NCI-H748 treated with DMSO at 0.1 percent for 48 hours (cell line): ENCODE data around the gene ZNF839.
A peak's percentile ranks its signal among the peaks of the same experiment; 100 is the strongest.
"Not testable (repeated sequence)": the region's sequence is repeated elsewhere in the genome, so short reads cannot be mapped to it uniquely, and the experiment has no call there.

ENCODE experiments used
- DNase-seq: peaks from one replicate; lab custom pipeline; 2025; lab: John Stamatoyannopoulos, UW

ZNF839 gene

GRCh38 chr14:102319351-102320032 is at the start of gene ZNF839:
Gene ZNF839, plus strand, starts transcription at chr14:102319746. Its CDS starts 20 bp downstream, at chr14:102319766.
- DNase-seq, result peak; percentile 66

DNA sequence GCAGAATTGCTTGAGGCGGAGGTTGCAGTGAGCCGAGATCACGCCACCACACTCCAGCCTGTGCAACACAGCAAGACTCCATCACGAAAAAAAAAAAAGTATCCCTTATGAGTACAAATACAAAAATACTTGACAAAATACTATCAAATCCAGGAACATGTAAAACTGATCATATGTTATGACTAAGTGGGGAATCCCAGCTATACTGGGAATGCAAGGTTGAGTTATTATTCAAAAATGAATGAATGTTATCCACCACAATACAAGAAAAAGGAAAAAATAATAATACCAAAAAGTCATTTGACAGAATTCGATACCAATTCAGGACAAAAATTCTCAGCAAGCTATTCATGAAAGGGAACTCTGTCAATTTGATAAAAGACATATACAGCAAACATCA is 47.2 kb upstream of the ZNF839 start:
- no peak for DNase-seq

DNA sequence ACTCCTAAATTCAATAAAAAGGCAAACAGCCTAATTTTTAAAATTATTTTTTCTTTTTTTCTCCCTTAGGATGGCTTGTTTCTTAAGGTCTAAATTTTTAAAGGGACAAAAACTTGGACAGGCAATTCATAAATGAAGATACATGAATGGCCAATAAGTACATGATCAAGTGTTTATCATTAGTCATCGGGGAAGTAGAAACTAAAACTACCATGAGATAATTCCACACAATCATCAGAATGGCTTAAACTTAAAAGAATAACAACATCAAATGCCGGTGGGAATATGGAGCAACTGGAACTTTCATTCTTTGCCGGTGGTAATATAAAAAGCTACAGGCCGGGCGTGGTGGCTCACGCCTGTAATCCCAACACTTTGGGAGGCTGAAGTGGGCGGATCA is 43.7 kb upstream of the ZNF839 start:
- DNase-seq, result no peak

- no peak for DNase-seq
These were observed 41.5 kb upstream of the ZNF839 start for GRCh38 chr14:102277874-102278630.

- DNase-seq, result no peak
These were observed 41.0 kb upstream of the ZNF839 start for GRCh38 chr14:102278631-102278935.

- DNase-seq, result no peak
These were observed 40.3 kb upstream of the ZNF839 start for GRCh38 chr14:102279282-102279681.

DNA sequence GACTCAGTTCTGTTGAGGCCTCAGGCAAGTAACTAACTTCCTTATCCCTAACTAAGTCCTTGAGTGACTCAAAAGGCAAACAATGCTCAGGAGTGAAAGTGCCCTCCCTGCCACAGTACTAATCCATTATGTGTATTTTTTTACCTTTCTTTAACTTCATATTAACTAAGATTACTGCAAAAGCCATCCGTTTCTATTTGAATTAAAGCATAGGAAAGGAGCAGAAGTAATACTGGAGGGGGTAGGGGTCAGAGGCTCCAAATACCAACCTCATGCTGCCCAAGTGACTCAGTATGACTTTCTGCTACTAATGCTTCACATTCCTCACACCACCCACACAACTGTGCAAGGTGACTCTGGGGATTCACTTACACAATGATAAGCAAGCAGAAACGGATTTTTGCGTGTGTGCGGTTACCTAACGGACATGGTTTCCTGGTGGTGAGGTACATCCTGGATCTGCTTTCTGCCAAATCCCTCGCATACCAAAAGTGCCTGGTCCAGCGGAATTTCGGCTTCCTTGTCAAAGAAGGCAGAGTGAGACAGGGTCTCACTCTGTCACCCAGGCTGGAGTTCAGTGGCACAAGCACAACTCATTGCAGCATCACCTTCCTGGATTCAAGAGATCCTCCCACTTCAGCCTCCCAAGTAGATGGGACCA is 39.7 kb upstream of the ZNF839 start:
- DNase-seq, result no peak

DNA sequence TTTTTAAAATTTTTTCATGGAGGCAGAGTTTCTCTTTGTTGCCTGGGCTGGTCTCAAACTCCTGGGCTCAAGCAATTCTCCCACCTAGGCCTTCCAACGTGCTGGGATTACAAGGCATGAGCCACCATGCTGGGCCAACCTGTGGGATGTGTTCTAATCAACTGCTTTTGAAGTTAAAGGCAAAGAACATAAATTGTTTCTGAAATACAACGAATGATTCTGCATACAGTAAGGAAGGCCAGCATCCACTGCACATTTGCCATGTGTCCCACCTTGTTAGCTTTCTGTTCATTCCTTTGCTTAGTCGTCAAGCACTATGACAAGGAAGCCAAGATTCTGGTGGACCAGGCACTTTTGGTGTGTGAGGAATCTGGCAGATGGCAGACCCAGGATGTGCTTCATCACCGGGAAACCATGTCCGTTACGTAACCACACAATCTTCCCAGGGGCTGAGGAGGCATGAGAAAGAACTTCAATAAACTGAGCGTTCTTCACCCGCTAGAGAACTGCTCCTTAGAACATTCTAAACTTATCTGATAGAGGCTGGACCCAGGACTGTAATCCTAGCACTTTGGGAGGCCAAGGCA is 39.1 kb upstream of the ZNF839 start:
- DNase-seq, result no peak

DNA sequence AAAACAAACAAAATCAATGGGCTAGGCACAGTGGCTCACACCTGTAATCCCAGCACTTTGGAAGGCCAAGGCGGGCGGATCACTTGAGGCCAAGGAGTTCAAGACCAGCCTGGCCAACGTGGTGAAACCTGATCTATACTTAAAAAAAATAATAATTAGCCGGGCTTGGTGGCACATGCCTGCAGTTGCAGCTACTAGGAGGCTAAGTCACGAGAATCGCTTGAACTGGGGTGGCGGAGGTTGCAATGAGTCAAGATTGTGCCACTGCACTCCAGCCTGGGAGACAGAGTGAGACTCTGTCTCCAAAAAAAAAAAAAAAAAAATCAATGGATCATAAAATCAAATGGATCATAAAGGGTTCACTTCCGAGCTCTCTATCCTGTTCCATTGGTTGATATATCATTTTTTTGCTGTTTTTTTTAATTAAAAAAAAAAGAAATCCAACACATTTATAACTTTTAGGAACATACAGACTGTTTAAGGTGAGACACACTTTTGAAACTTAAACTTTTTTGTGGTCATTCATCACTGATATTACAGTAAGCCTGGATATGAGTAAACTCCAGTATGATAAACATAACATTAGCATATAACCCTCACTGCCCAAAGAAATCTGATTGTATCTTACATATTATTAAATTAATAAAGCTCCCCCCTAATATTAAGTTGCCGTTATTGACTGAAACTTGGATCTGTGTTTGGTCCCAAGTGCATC is 36.6 kb upstream of the ZNF839 start:
- no peak for DNase-seq

DNA sequence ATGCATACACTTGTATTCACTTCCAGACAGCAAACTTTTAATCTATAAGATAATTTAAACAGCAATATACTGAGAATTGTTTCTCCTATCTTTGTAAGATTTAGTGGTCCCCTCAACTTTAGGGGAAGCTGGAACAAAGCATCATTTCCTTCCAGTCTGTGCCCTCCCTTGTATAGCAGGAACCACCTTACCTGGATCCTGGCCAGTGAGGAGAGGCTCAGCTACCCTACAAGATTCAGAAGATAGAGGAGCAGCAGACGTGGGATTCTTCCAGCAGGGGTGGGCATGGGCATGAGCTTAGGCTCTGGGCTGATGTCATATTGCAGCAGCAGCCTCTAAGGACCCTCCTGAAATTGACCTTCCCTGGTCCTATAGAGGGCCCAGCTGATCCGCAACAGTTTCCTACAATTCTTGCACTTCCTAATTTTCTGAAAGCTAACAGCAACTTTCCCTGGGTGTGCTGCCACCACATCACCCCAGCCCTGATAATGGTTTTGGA is 35.9 kb upstream of the ZNF839 start:
- DNase-seq, result no peak

DNA sequence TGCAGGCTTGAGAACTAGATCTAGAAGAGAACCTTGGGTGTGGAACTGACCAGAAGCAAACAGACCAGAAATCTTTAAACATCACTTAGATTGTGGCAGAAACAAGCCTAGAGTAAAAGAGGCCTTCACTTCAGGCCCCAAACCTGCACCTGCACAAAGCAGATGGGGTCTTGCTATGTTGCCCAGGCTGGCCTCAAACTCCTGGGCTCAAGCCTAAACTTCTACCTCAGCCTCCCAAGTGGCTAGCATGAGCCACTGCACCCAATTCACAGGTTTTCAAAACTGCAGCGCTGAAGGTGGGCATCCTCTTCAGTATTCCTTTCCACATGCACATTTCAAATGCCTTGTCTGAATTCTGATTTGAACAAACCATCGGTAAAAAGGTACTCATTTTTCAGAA is 34.4 kb upstream of the ZNF839 start:
- DNase-seq, result no peak

DNA sequence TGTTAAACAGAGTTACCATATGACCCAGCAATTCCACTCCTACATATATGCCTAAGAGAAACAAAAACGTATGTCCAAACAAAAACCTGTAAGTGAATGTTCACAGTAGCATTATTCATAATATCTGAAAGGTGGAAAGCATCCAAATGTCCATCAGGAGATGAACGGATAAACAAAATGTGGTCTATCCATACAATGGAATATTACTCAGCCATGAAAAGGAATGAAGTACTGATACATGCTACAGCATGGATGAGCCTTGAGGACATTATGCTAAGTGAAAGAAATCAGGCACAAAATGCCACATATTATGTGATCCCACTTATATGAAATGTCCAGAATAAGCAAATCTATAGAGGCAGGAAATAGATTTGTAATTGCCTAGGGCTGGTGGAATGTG is 31.4 kb upstream of the ZNF839 start:
- DNase-seq, result no peak

DNA sequence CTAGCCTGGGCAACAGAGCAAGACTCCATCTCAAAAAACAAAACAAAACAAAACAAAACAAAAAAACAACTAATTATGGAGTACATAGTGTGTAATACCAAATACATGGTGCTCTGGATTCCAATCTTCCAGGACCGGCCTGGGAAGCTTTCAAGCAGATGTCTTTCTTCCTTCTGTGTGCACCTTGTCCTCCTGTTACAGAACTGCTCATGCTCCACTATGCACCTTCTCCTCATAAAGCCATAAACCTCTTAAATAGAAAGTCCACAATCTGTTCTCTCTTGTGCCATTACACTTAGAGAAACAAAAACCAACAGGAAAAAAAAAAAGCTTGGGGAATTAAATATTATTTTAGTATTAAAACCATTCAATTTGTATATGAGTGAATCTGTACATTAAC is 27.1 kb upstream of the ZNF839 start:
- no peak for DNase-seq

- DNase-seq, result no peak
These were observed 25.8 kb upstream of the ZNF839 start for GRCh38 chr14:102293781-102294180.

DNA sequence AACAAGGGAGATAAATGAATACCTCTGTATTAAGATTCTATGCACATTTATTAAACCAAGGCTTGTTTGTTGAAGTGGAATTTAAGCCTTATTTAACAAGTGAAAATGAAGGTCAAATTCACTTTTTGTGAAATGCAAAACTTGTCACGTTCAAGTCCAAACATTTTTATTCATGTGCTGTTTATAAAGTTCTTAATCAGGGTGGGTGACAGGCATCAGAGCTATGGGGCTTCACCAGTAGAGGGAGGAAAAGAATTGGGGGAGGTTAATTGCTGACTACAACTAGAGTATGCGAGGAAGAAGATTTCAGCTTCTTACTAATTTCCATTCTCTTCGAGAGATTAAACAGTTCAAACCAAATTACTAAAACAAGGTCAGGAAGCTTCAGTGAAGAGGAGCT is 24.3 kb upstream of the ZNF839 start:
- DNase-seq, result no peak

DNA sequence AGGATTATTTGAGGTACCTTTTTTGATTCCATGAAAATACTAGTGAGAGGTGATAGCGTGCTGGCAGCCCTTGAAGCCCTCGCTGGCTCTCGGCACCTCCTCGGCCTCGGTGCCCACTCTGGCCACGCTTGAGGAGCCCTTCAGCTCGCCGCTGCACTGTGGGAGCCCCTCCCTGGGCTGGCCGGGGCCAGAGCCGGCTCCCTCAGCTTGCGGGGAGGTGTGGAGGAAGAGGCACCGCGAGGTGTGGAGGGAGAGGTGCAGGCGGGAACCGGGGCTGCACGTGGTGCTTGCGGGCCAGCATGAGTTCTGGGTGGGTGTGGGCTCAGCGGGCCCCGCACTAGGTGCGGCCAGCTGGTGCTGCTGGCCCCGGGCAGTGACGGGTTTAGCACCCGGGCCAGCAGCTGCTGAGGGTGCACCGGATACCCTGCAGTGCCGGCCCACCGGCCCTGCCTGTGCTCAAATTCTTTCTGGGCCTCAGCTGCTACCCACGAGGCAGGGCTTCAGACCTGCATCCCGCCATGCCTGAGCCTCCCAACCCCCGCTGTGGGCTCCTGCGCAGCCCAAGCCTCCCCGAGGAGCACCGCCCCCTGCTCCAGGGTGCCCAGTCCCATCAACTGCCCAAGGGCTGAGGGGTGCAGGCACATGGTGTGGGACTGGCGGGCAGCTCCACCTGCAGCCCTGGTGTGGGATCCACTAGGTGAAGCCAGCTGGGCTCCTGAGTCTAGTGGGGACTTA is 21.9 kb upstream of the ZNF839 start:
- DNase-seq, result no peak

DNA sequence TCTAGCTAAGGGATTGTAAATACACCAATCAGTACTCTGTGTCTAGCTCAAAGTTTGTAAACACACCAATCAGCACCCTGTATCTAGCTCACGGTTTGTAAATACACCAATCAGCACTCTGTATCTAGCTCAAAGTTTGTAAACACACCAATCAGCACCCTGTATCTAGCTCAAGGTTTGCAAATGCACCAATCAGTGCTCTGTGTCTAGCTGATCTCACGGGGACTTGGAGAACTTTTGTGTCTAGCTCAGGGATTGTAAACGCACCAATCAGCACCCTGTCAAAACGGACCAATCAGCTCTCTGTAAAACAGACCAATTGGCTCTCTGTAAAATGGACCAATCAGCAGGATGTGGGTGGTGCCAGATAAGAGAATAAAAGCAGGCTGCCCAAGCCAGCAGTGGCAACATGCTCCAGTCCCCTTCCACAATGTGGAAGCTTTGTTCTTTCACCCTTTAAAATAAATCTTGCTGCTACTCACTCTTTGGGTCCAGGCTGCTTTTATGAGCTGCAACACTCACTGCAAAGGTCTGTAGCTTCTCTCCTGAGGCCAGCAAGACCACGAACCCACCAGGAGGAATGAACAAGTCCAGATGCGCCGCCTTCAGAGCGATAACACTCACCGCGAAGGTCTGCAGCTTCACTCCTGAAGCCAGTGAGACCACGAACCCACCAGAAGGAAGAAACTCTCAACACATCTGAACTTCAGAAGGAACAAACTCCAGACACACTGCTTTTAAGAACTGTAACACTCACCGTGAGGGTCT is 21.1 kb upstream of the ZNF839 start:
- not testable (repeated sequence) for DNase-seq

- no peak for DNase-seq
These were observed 15.9 kb upstream of the ZNF839 start for GRCh38 chr14:102303664-102304063.

DNA sequence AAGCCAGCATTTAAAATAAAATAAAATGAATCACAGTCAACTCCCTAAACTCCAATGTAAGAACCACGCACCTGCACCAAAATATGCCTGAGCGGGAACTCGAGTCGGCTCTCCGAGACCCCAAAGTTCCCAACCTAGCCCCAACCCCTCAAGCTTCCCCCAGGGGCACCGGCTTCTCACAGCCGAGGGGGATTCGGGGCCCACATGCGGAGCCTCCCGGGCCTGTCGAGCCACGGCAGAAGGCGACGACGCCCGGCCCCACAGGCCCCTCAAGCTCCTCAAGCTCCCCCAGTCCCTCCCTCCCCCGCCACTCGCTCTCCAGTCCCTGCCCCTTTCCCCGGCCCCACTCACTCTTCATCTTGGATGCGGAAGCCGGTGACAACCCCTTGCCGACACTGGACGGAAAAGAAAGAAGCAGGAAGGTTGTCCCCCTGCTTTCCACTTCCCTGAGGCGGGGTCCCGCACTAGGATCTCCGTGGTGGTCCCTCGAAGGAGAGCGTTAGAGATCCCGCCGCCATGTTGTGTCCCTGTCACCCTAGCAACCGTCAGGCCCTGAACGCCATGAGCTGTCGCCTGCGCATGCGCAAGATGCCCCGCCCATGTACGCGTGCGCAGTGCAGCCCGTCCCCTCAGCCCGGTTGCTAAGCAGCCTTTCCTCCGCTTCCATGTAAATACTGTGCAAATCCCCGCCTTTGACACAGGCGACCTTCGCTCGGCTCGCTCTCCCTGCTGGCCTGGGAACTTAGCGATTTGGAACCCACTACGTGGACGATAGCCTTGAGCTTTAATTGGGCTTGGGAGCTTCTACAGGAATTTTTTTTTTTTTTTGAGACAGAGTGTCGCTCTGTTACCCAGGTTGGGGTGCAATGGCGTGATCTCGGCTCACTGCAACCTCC is 14.7 kb upstream of the ZNF839 start, which contains the start of gene MOK:
Gene MOK (minus strand): TSS at position 554 of the 896 bp plus-strand sequence. CDS start 196 bp downstream, at position 358.
- peak; percentile 98 for DNase-seq
